Measurements from ENCODE around the gene JUN.

JUN gene

GRCh38 chr1:58785442-58786058 lies 1.7 kb upstream of the JUN start:
- H3K4me1 ChIP-seq (ENCODE audit: insufficient read depth, low read length): peaks cover 12% of the 10 kb centered on the region
- H3K9me3 ChIP-seq (ENCODE audit: low read length): no peaks in the 10 kb centered on the region
- peaks cover 7% of the 10 kb centered on the region for H3K36me3 ChIP-seq (ENCODE audit: insufficient read depth, low read length)
- H2AFZ ChIP-seq (ENCODE audit: low read depth, low read length): no peak overlapping the region
- H3K4me3 ChIP-seq (ENCODE audit: low read length): peak overlapping the region; percentile 89
- no peaks in the 10 kb centered on the region for H3K27me3 ChIP-seq (ENCODE audit: insufficient read depth, low read length)

DNA sequence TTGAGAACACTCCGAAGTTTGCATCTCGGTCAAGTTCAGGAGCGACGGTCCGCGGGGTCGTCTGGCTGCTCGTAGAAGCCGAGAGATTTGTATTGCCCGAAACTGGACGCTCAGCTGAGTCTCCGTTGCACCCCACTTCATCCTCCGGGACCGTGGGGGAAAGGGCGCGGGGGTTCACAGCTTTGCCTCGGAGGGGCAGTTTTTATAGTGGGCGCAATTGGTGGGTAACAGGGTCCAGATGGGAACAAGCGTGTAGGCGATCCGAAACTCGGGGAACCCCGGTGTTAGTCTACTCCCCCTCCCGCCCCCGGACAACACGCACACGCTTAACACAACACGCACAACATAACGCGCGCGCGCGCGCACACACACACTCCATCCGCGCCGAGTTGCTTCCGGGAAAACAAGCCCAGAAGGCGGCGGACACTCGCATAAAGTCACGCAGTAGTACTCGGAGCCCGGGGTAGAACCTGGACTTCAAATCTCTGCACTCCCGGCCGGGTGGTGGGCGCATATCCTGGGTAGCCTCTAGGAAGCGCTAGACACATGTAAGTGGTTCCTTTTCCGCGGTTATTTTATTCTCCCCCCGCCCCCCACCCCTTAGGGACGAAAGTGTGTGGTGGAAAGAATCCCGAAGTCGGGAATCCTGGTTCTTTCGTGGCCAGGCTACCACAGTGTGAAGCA lies 1.1 kb upstream of the JUN start:
- peaks cover 7% of the 10 kb centered on the region for H3K36me3 ChIP-seq (ENCODE audit: insufficient read depth, low read length)
- H2AFZ ChIP-seq (ENCODE audit: low read depth, low read length): peak overlapping the region; percentile 74
- H3K4me1 ChIP-seq (ENCODE audit: insufficient read depth, low read length): peaks cover 18% of the 10 kb centered on the region
- no peaks in the 10 kb centered on the region for H3K27me3 ChIP-seq (ENCODE audit: insufficient read depth, low read length)
- H3K4me3 ChIP-seq (ENCODE audit: low read length): peak overlapping the region; percentile 89
- no peaks in the 10 kb centered on the region for H3K9me3 ChIP-seq (ENCODE audit: low read length)

- Histone ChIP-seq H2AFZ (ENCODE audit: low read depth, low read length) (no peak overlapping the region), H3K4me3 (ENCODE audit: low read length) (peak overlapping the region; percentile 98), H3K27me3 (ENCODE audit: insufficient read depth, low read length) (no peaks in the 10 kb centered on the region), H3K4me1 (ENCODE audit: insufficient read depth, low read length) (peaks cover 20% of the 10 kb centered on the region), H3K9me3 (ENCODE audit: low read length) (no peaks in the 10 kb centered on the region), H3K36me3 (ENCODE audit: insufficient read depth, low read length) (peaks cover 7% of the 10 kb centered on the region)
These were observed 506 bp downstream of the JUN start for GRCh38 chr1:58783090-58783992.

- no peak overlapping the region for H2AFZ ChIP-seq (ENCODE audit: low read depth, low read length)
- peaks cover 20% of the 10 kb centered on the region for H3K4me1 ChIP-seq (ENCODE audit: insufficient read depth, low read length)
- peak overlapping the region; percentile 98 for H3K4me3 ChIP-seq (ENCODE audit: low read length)
- no peaks in the 10 kb centered on the region for H3K27me3 ChIP-seq (ENCODE audit: insufficient read depth, low read length)
- H3K36me3 ChIP-seq (ENCODE audit: insufficient read depth, low read length): peaks cover 7% of the 10 kb centered on the region
- H3K9me3 ChIP-seq (ENCODE audit: low read length): no peaks in the 10 kb centered on the region
These were observed 1.4 kb downstream of the JUN start for GRCh38 chr1:58782178-58783089.

DNA sequence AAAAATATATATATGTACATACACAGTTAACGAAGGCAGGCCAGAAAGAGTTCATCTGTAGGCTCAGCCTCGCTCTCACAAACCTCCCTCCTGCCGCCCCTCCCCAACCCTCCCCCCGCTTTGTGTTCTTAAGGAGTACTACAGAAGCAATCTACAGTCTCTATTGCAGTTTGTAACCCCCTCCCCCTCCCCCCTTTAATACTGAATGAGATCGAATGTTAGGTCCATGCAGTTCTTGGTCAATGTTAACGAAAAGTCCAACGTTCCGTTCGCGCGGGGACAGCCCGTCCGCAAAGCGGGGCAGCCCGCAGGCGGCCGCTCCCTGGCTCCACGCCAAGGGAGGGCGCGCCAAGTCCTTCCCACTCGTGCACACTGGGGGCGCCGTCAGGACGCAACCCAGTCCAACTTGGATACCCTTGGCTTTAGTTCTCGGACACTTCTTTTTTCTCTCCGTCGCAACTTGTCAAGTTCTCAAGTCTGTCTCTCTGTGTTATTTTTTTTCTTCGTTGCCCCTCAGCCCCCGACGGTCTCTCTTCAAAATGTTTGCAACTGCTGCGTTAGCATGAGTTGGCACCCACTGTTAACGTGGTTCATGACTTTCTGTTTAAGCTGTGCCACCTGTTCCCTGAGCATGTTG lies 2.2 kb downstream of the JUN start:
- Histone ChIP-seq H2AFZ (ENCODE audit: low read depth, low read length) (no peak overlapping the region), H3K4me1 (ENCODE audit: insufficient read depth, low read length) (peaks cover 20% of the 10 kb centered on the region), H3K9me3 (ENCODE audit: low read length) (no peaks in the 10 kb centered on the region), H3K4me3 (ENCODE audit: low read length) (peak overlapping the region; percentile 98), H3K27me3 (ENCODE audit: insufficient read depth, low read length) (no peaks in the 10 kb centered on the region), H3K36me3 (ENCODE audit: insufficient read depth, low read length) (peaks cover 7% of the 10 kb centered on the region)

DNA sequence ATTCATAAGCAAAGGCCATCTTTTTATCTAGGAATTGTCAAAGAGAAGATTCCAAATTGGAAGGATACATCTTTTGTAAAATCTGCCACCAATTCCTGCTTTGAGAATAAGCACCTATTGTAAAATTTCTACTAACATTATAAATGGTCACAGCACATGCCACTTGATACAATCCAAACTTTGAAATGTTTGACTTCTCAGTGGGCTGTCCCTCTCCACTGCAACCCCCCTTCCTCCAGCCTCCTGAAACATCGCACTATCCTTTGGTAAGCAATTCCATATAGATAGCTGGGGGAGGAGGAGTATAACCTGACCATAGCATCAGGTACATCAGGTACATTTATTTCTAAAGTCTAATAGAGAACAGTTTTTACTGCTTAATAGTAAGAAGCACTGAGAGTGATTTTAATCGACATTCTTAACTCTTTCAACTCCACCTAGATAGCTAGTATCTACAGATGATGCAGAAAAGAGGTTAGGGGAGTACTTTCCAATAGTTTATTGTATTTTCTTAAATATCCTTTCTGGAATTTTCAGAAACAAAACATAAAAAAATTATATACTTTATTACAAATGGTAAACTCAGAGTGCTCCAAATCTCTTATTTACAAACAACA lies 2.9 kb downstream of the JUN start:
- H3K4me3 ChIP-seq (ENCODE audit: low read length): peak overlapping the region; percentile 98
- H3K4me1 ChIP-seq (ENCODE audit: insufficient read depth, low read length): peaks cover 20% of the 10 kb centered on the region
- no peaks in the 10 kb centered on the region for H3K9me3 ChIP-seq (ENCODE audit: low read length)
- no peaks in the 10 kb centered on the region for H3K27me3 ChIP-seq (ENCODE audit: insufficient read depth, low read length)
- peaks cover 7% of the 10 kb centered on the region for H3K36me3 ChIP-seq (ENCODE audit: insufficient read depth, low read length)
- no peak overlapping the region for H2AFZ ChIP-seq (ENCODE audit: low read depth, low read length)

- Histone ChIP-seq H2AFZ (ENCODE audit: low read depth, low read length) (no peak overlapping the region), H3K9me3 (ENCODE audit: low read length) (no peaks in the 10 kb centered on the region), H3K36me3 (ENCODE audit: insufficient read depth, low read length) (peaks cover 7% of the 10 kb centered on the region), H3K4me3 (ENCODE audit: low read length) (peak overlapping the region; percentile 98), H3K27me3 (ENCODE audit: insufficient read depth, low read length) (no peaks in the 10 kb centered on the region), H3K4me1 (ENCODE audit: insufficient read depth, low read length) (peaks cover 16% of the 10 kb centered on the region)
These were observed 3.4 kb downstream of the JUN start for GRCh38 chr1:58780411-58780810.

DNA sequence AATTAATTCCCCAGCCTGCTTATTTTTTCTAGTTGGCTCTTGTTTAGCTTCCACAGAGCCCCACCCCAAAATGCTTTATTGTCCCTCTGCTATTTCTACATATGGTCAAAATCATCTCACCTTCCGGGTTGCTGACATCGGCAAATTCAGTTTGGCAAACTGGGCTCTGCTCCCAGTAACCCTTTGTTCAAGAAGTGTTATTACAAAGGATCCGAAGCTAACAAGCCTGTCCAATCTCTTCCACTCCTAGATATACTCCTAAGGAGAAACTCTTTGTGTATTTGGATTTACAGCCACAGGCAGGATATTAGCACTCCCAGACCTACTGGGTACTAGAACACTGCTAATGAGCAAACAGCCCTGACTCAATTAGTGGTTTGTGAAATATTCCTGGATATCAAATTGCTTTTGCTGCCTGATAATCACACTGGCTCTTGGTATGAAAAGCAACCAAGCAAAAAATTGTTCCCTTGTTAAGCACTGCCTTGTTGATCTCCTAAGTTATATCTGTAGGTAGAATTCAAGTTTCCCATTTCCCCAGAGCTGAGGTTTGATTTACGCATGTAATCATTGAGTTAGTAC lies 4.0 kb downstream of the JUN start:
- Histone ChIP-seq H3K4me3 (ENCODE audit: low read length) (peak overlapping the region; percentile 98), H3K4me1 (ENCODE audit: insufficient read depth, low read length) (peaks cover 13% of the 10 kb centered on the region), H3K27me3 (ENCODE audit: insufficient read depth, low read length) (no peaks in the 10 kb centered on the region), H2AFZ (ENCODE audit: low read depth, low read length) (no peak overlapping the region), H3K9me3 (ENCODE audit: low read length) (no peaks in the 10 kb centered on the region), H3K36me3 (ENCODE audit: insufficient read depth, low read length) (peaks cover 7% of the 10 kb centered on the region)

DNA sequence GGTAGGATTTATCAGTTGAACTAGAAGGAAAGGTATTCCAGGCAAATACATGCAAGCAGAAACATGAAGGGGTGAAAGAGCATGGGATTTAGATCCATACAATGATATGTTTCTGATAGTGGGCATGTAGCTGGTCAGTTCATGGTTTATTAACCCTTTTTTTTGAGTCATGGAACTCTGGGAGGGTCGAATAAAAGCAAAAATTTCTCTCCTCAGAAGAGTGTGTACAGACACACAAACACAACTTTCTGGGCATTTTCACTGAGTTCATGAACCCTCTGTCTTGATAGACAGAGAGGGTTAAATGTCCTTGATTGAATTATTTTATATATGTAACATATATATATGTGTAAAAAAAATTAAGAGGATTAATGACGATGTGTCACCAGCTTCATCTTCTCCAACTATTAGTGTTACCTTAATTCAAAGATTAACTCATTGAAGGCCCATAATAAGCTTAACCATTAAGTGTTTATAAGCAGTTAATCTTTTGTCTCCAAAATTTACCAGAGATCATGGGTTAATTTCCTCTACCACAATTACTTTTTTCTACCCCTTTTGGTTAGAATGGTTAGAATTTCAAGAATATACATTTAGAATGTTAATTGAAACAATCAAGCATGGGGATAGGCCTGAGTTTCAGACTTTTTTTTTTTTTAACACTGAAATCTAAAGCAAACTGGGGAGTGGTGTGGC lies 4.6 kb downstream of the JUN start:
- H2AFZ ChIP-seq (ENCODE audit: low read depth, low read length): no peak overlapping the region
- peaks cover 7% of the 10 kb centered on the region for H3K36me3 ChIP-seq (ENCODE audit: insufficient read depth, low read length)
- no peak overlapping the region for H3K4me3 ChIP-seq (ENCODE audit: low read length)
- no peaks in the 10 kb centered on the region for H3K9me3 ChIP-seq (ENCODE audit: low read length)
- peaks cover 13% of the 10 kb centered on the region for H3K4me1 ChIP-seq (ENCODE audit: insufficient read depth, low read length)
- no peaks in the 10 kb centered on the region for H3K27me3 ChIP-seq (ENCODE audit: insufficient read depth, low read length)

DNA sequence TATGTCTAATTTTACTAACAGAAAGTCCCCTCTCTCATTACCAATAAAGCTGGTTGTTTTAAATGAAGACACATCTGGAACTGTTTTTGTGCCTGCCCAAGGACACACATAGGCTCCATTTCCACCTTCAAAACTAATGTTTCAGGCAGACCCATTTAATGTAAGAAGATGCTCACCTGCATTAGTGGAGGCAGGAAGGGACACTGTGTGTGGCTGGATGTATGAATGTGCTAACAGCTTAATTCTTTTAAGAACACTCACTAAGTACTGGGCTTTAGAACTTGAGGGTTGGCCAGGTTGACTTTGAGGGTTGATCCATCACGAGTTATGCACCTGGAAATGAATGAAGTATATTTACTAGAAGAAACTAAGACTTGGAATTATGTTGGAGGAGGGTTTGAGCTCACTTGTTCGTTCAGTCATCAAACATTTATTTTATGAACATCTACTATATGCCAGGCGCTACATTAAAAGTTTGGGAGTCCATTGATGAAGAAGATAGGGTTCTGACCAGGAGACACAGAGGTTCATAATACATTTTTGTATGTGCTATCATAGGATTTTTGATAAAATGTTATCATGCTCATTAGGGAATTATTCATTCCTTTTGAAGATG lies 5.4 kb downstream of the JUN start:
- H2AFZ ChIP-seq (ENCODE audit: low read depth, low read length): no peak overlapping the region
- H3K4me1 ChIP-seq (ENCODE audit: insufficient read depth, low read length): peaks cover 17% of the 10 kb centered on the region
- H3K27me3 ChIP-seq (ENCODE audit: insufficient read depth, low read length): no peaks in the 10 kb centered on the region
- H3K4me3 ChIP-seq (ENCODE audit: low read length): no peak overlapping the region
- H3K36me3 ChIP-seq (ENCODE audit: insufficient read depth, low read length): peaks cover 7% of the 10 kb centered on the region
- no peaks in the 10 kb centered on the region for H3K9me3 ChIP-seq (ENCODE audit: low read length)

- no peak overlapping the region for H3K4me3 ChIP-seq (ENCODE audit: low read length)
- H3K4me1 ChIP-seq (ENCODE audit: insufficient read depth, low read length): peaks cover 10% of the 10 kb centered on the region
- no peaks in the 10 kb centered on the region for H3K36me3 ChIP-seq (ENCODE audit: insufficient read depth, low read length)
- no peaks in the 10 kb centered on the region for H3K9me3 ChIP-seq (ENCODE audit: low read length)
- H3K27me3 ChIP-seq (ENCODE audit: insufficient read depth, low read length): no peaks in the 10 kb centered on the region
- peak overlapping the region; percentile 41 for H2AFZ ChIP-seq (ENCODE audit: low read depth, low read length)
These were observed 9.8 kb downstream of the JUN start for GRCh38 chr1:58774027-58774426.

Data from neuron (in vitro differentiated cells).